H1 (cell line): ENCODE measurements around the gene ZC3HAV1. TPM values are rescaled to one million over a fixed set of nuclear protein-coding genes. Genes with fewer than 3 reads are reported as not detected.

Source experiments
- CTCF ChIA-PET: fragments of 300-600 bp; sonication (Branson Sonifier 250); formaldehyde crosslinking; loops from one replicate; lab custom pipeline; 2021; ENCODE audit not compliant: partially characterized antibody; lab: Charles Lee
- POLR2A ChIA-PET: fragments of 300-600 bp; sonication (Branson Sonifier 250); formaldehyde crosslinking; loops from one replicate; lab custom pipeline; 2021; ENCODE audit warnings: inconsistent platforms; ENCODE audit not compliant: partially characterized antibody; lab: Charles Lee
- DNase-seq, 2 experiments: peaks; one replicate each; pipeline versions ENCODE4 v3.0.0 to v3.0.0-alpha.2; 2010 to 2022; ENCODE audit warnings: low spot score in 2 of 2, low read depth in 1 of 2, mixed read lengths in 1 of 2
- FAIRE-seq: peaks from 2 replicates; lab custom pipeline; 2011; peaks lifted over from hg19 to GRCh38; lab: Jason Lieb, UNC
- H2AFZ ChIP-seq: 2 replicates; pipeline ENCODE4 v1.8.1; 2012; ENCODE audit warnings: low read length, inconsistent platforms
- H2AK5ac ChIP-seq: 2 replicates; pipeline ENCODE4 v1.6.1; 2013; ENCODE audit warnings: low read depth, low read length
- H2BK120ac ChIP-seq: replicated peaks from 2 replicates; pipeline ENCODE3; 2013; ENCODE audit warnings: low read depth, low read length, inconsistent platforms
- H2BK12ac ChIP-seq: 2 replicates; pipeline ENCODE4 v1.6.1; 2013; ENCODE audit warnings: low read depth, low read length
- H2BK15ac ChIP-seq: 2 replicates; pipeline ENCODE4 v1.6.1; 2013; ENCODE audit warnings: low read length
- H2BK20ac ChIP-seq: 2 replicates; pipeline ENCODE4 v1.6.1; 2013; ENCODE audit warnings: low read length
- H2BK5ac ChIP-seq: 2 replicates; pipeline ENCODE4 v1.6.1; 2013; ENCODE audit warnings: low read depth, low read length
- H3K14ac ChIP-seq: 2 replicates; pipeline ENCODE4 v1.6.1; 2013; ENCODE audit warnings: inconsistent platforms; ENCODE audit not compliant: insufficient read length
- H3K18ac ChIP-seq: 2 replicates; pipeline ENCODE4 v1.6.1; 2013; ENCODE audit warnings: low read length; ENCODE audit errors: extremely low read depth
- H3K23ac ChIP-seq: 2 replicates; pipeline ENCODE4 v1.6.1; 2013; ENCODE audit warnings: inconsistent platforms; ENCODE audit not compliant: insufficient read length
- H3K23me2 ChIP-seq: 2 replicates; pipeline ENCODE4 v1.6.1; 2013; ENCODE audit warnings: low read depth, low read length
- H3K27ac ChIP-seq: 2 replicates; pipeline ENCODE4 v1.6.1; 2011; ENCODE audit warnings: low read depth, low read length, inconsistent platforms
- H3K27me3 ChIP-seq, 4 experiments: replicated peaks in 1 of 4; 1 replicate in 1 of 4; 2 replicates in 3 of 4; pipeline versions ENCODE4 v1.6.1 to v1.8.1; 2011 to 2013; ENCODE audit warnings: low read length in 3 of 4, mild to moderate bottlenecking in 3 of 4, inconsistent platforms in 2 of 4, mixed read lengths in 2 of 4, moderate library complexity in 1 of 4; ENCODE audit not compliant: control insufficient read depth in 3 of 4, insufficient read depth in 3 of 4; ENCODE audit errors: extremely low read depth in 1 of 4
- H3K36me3 ChIP-seq, 4 experiments: 2 replicates each; pipeline versions ENCODE4 v1.6.1 to v1.8.1; 2011 to 2013; ENCODE audit warnings: mild to moderate bottlenecking in 4 of 4, low read length in 3 of 4, moderate library complexity in 2 of 4, control low read depth in 1 of 4, inconsistent platforms in 1 of 4; ENCODE audit not compliant: insufficient read depth in 4 of 4, control insufficient read depth in 2 of 4
- H3K4ac ChIP-seq: replicated peaks from 2 replicates; pipeline ENCODE3; 2013; ENCODE audit warnings: low read length, low read depth, mixed read lengths, inconsistent platforms; ENCODE audit not compliant: insufficient read length
- H3K4me1 ChIP-seq, 4 experiments: replicated peaks in 1 of 4; 1 replicate in 1 of 4; 2 replicates in 3 of 4; pipeline versions ENCODE4 v1.6.1 to v1.8.1; 2011 to 2013; ENCODE audit warnings: low read length in 3 of 4, inconsistent platforms in 2 of 4, mixed read lengths in 1 of 4; ENCODE audit not compliant: insufficient read depth in 4 of 4, control insufficient read depth in 3 of 4
- H3K4me2 ChIP-seq, 2 experiments: 2 replicates each; pipeline versions ENCODE4 v1.6.1 to v1.8.1; 2011 to 2013; ENCODE audit warnings: low read depth in 2 of 2, low read length in 2 of 2, control low read depth in 1 of 2, inconsistent platforms in 1 of 2, mild to moderate bottlenecking in 1 of 2; ENCODE audit not compliant: insufficient read depth in 1 of 2
- H3K4me3 ChIP-seq, 4 experiments: fragments of 200-600, 300-600 bp in 1 of 4; sonication (generic), shearing (Covaris generic), sonication (Bioruptor Twin) in 1 of 4; 2 replicates each; pipeline versions ENCODE4 v1.5.1 to v1.8.1; 2011 to 2016; ENCODE audit warnings: low read length in 4 of 4, low read depth in 3 of 4, control low read depth in 2 of 4, inconsistent platforms in 2 of 4, mild to moderate bottlenecking in 2 of 4, mixed read lengths in 1 of 4, moderate library complexity in 1 of 4; ENCODE audit not compliant: insufficient read depth in 2 of 4; ENCODE audit errors: extremely low read depth in 1 of 4
- H3K56ac ChIP-seq: replicated peaks from 2 replicates; pipeline ENCODE3; 2013; ENCODE audit warnings: low read depth, mild to moderate bottlenecking, mixed read lengths, low read length, inconsistent platforms; ENCODE audit not compliant: insufficient read length
- H3K79me1 ChIP-seq: 2 replicates; pipeline ENCODE4 v1.6.1; 2013; ENCODE audit warnings: low read depth, low read length, control low read depth
- H3K79me2 ChIP-seq, 2 experiments: 2 replicates each; pipeline versions ENCODE4 v1.6.1 to v1.8.1; 2012 to 2013; ENCODE audit warnings: low read length in 2 of 2, mild to moderate bottlenecking in 2 of 2, inconsistent platforms in 1 of 2; ENCODE audit not compliant: insufficient read depth in 2 of 2, control insufficient read depth in 1 of 2
- H3K9ac ChIP-seq, 4 experiments: replicated peaks in 1 of 4; 1 replicate in 1 of 4; 2 replicates in 3 of 4; pipeline versions ENCODE4 v1.6.1 to v1.8.1; 2011 to 2013; ENCODE audit warnings: low read depth in 3 of 4, low read length in 3 of 4, control low read depth in 2 of 4, mild to moderate bottlenecking in 2 of 4, moderate library complexity in 2 of 4, inconsistent platforms in 1 of 4; ENCODE audit errors: extremely low read depth in 1 of 4
- H3K9me3 ChIP-seq, 2 experiments: 2 replicates each; pipeline versions ENCODE4 v1.6.1 to v1.8.1; 2012 to 2013; ENCODE audit warnings: mild to moderate bottlenecking in 2 of 2, moderate library complexity in 2 of 2, control low read depth in 1 of 2, inconsistent platforms in 1 of 2, low read depth in 1 of 2, low read length in 1 of 2, mixed read lengths in 1 of 2; ENCODE audit not compliant: insufficient read depth in 2 of 2
- H4K20me1 ChIP-seq, 2 experiments: replicated peaks in 1 of 2; 2 replicates each; pipeline versions ENCODE3 to v1.8.1; 2011 to 2013; ENCODE audit warnings: inconsistent platforms in 2 of 2, low read length in 2 of 2, mild to moderate bottlenecking in 1 of 2; ENCODE audit not compliant: insufficient read depth in 2 of 2, control insufficient read depth in 1 of 2
- H4K5ac ChIP-seq: 2 replicates; pipeline ENCODE4 v1.6.1; 2013; ENCODE audit warnings: low read length, low read depth, mixed read lengths, inconsistent platforms; ENCODE audit not compliant: insufficient read length
- H4K8ac ChIP-seq: 2 replicates; pipeline ENCODE4 v1.8.0; 2013; ENCODE audit warnings: mild to moderate bottlenecking, moderate library complexity, low read length, inconsistent platforms; ENCODE audit not compliant: insufficient read depth; ENCODE audit errors: extremely low read depth
- H4K91ac ChIP-seq: replicated peaks from 2 replicates; pipeline ENCODE3; 2013; ENCODE audit warnings: low read length, mixed read lengths, inconsistent platforms; ENCODE audit not compliant: insufficient read length
- CEBPB ChIP-seq: IDR thresholded peaks from 2 replicates; pipeline ENCODE4 v1.6.1; 2012; ENCODE audit warnings: low read depth, low read length
- CTCF ChIP-seq, 3 experiments: IDR thresholded peaks; 1 replicate in 2 of 3; 2 replicates in 1 of 3; pipeline versions ENCODE4 v1.5.1 to v1.6.1; 2011; ENCODE audit warnings: low read length in 3 of 3, mild to moderate bottlenecking in 3 of 3, inconsistent platforms in 2 of 3, low read depth in 1 of 3, moderate library complexity in 1 of 3; ENCODE audit not compliant: insufficient read depth in 1 of 3; ENCODE audit errors: control extremely low read depth in 1 of 3
- FOSL1 ChIP-seq: IDR thresholded peaks from 2 replicates; pipeline ENCODE4 v1.6.1; 2011; ENCODE audit warnings: mild to moderate bottlenecking, low read depth, low read length, moderate library complexity; ENCODE audit not compliant: insufficient read depth
- JUND ChIP-seq: IDR thresholded peaks from 2 replicates; pipeline ENCODE4 v1.6.1; 2011; ENCODE audit warnings: mild to moderate bottlenecking, improper control_type of control experiment, low read length
- KDM5A ChIP-seq: fragments of 200-600 bp; IDR thresholded peaks from 2 replicates; pipeline ENCODE4 v1.7.1; 2012; ENCODE audit warnings: mild to moderate bottlenecking, low read length, inconsistent platforms, mixed read lengths
- NANOG ChIP-seq: IDR thresholded peaks from 2 replicates; pipeline ENCODE4 v1.6.1; 2011; ENCODE audit warnings: low read length, low read depth, mild to moderate bottlenecking, inconsistent platforms; ENCODE audit not compliant: insufficient read depth, poor library complexity, severe bottlenecking
- NRF1 ChIP-seq: IDR thresholded peaks from 2 replicates; pipeline ENCODE4 v1.6.1; 2011; ENCODE audit warnings: mild to moderate bottlenecking, low read depth, low read length, improper control_type of control experiment
- POU5F1 ChIP-seq: IDR thresholded peaks from 2 replicates; pipeline ENCODE4 v1.6.1; 2011; ENCODE audit warnings: low read depth, mild to moderate bottlenecking, low read length, moderate library complexity
- RBBP5 ChIP-seq: IDR thresholded peaks from 2 replicates; pipeline ENCODE4 v1.7.1; 2012; ENCODE audit warnings: low read depth, mild to moderate bottlenecking, inconsistent platforms, low read length, moderate library complexity, borderline replicate concordance
- SIX5 ChIP-seq: IDR thresholded peaks from 2 replicates; pipeline ENCODE4 v1.6.1; 2011; ENCODE audit warnings: mild to moderate bottlenecking, low read depth, low read length
- SP2 ChIP-seq: IDR thresholded peaks from 2 replicates; pipeline ENCODE4 v1.6.1; 2012; ENCODE audit warnings: mild to moderate bottlenecking, low read length, inconsistent platforms
- TAF1 ChIP-seq: IDR thresholded peaks from 2 replicates; pipeline ENCODE4 v1.6.1; 2011; ENCODE audit warnings: mild to moderate bottlenecking, low read depth, low read length
- TEAD4 ChIP-seq: IDR thresholded peaks from 2 replicates; pipeline ENCODE4 v1.6.1; 2012; ENCODE audit warnings: low read depth, low read length, inconsistent platforms, mixed read lengths
- whole genome bisulfite sequencing, 2 experiments: shearing (Covaris generic) in 1 of 2; methylation state at CpG; one replicate each; pipeline versions ENCODE4 v1.1.6 to v1.1.7; 2013 to 2015; ENCODE audit warnings: low lambda C conversion rate in 2 of 2, mixed read lengths in 2 of 2, inconsistent platforms in 1 of 2, low coverage in 1 of 2, missing lambda C conversion rate in 1 of 2; ENCODE audit not compliant: insufficient replicate concordance in 2 of 2, insufficient coverage in 1 of 2, insufficient read length in 1 of 2; ENCODE audit errors: extremely low coverage in 1 of 2, missing lambda C conversion rate in 1 of 2; 5-methylcytosine and 5-hydroxymethylcytosine counted together
- polyA plus RNA-seq, 7 experiments: library from polyadenylated mRNA; depleted of rRNA in 3 of 7; stranded (reverse) in 5 of 7; unstranded in 2 of 7; fragments of >200 nt in 5 of 7; fragments of 200-250 nt in 2 of 7; gene quantifications; 1 replicate in 5 of 7; 2 replicates in 1 of 7; 4 replicates in 1 of 7; pipeline versions ENCODE4 v1.2.1 to v1.2.3, GENCODE V29; 2011 to 2013; ENCODE audit warnings: missing spikeins in 2 of 7, mixed read lengths in 2 of 7
- total RNA-seq: library from RNA; stranded (reverse); fragmentation: NEBNext Ultra II Directional; extraction: Animal tissue kit (Norgen Biotek cat#: 25700); gene quantifications from 2 replicates; pipeline ENCODE4 v1.2.1, GENCODE V29; 2021

ZC3HAV1 gene
- total and polyA plus RNA-seq, 2 of the 8 experiments (the other 6 are each of a cell fraction or from before 2014, with no cell fraction given), result 22.5 to 43.4 TPM

GRCh38 chr7:139046143-139046542 is 63.4 kb downstream of the ZC3HAV1 start:
- Histone ChIP-seq H3K23me2 (no peaks in the 10 kb centered on the region), H3K79me1 (no peaks in the 10 kb centered on the region), H3K56ac (no peak overlapping the region), H3K4me1 (no peaks in the 10 kb centered on the region; a peak in 1 of 7 replicates), H2BK5ac (no peak overlapping the region), H3K79me2 (no peaks in the 10 kb centered on the region), H4K20me1 (no peaks in the 10 kb centered on the region), H3K14ac (no peak overlapping the region), H2BK120ac (no peak overlapping the region), H3K23ac (no peak overlapping the region), H4K5ac (no peak overlapping the region), H3K27me3 (no peaks in the 10 kb centered on the region), H2BK20ac (no peak overlapping the region), H3K36me3 (peaks cover 0 to 13% (median 3%) of the 10 kb centered on the region in 4 experiments; a peak in 3 of 8 replicates), H3K9me3 (no peaks in the 10 kb centered on the region), H4K8ac (no peak overlapping the region), H3K4me3 (no peak overlapping the region), H4K91ac (no peak overlapping the region), H3K18ac (no peak overlapping the region), H3K9ac (no peak overlapping the region), H3K4me2 (no peak overlapping the region), H2BK15ac (no peak overlapping the region), H2BK12ac (no peak overlapping the region), H2AK5ac (no peak overlapping the region), H3K4ac (no peak overlapping the region), H3K27ac (no peak overlapping the region), H2AFZ (no peak overlapping the region)
- ChIA-PET CTCF (interaction anchor here (1.1 kb wide), 1 partner anchor 9 kb away, joined by 4 read pairs; no protein-coding TSS in a partner anchor), POLR2A (interaction anchor here (1.0 kb wide), 1 partner anchor 29 kb away, joined by 4 read pairs; no protein-coding TSS in a partner anchor)
- no peak for DNase-seq
- 86% methylated on average over 6 of the region's 6 CpGs; no CpG with 5 or more reads in 1 of the 2 experiments for WGBS, 2 experiments
- FAIRE-seq, result no peak
- TF ChIP-seq TEAD4 (no peak), FOSL1 (no peak), RBBP5 (no peak), SP2 (no peak), SIX5 (no peak), JUND (no peak), CTCF (IDR thresholded peaks at IDR 0.05; ENCODE audit: control extremely low read depth in 1 of 3, insufficient read depth in 1 of 3, low read depth in 1 of 3, low read length in 3 of 3) (no peak), NRF1 (no peak), KDM5A (no peak), TAF1 (no peak), CEBPB (no peak), NANOG (no peak), POU5F1 (no peak)
